GM12801 (cell line): ENCODE data around the gene UBE2O.

Experiments used
- TF ChIP-seq, protein P1 (sequence below): IDR thresholded peaks from one replicate; pipeline ENCODE4 v1.5.1; 2011; ENCODE audit warnings: control low read depth; ENCODE audit not compliant: insufficient read length; ENCODE audit errors: extremely low read depth

Gene UBE2O

GRCh38 chr17:76469991-76470739, 17.2 kb upstream of the UBE2O start:
- TF ChIP-seq, protein P1, sequence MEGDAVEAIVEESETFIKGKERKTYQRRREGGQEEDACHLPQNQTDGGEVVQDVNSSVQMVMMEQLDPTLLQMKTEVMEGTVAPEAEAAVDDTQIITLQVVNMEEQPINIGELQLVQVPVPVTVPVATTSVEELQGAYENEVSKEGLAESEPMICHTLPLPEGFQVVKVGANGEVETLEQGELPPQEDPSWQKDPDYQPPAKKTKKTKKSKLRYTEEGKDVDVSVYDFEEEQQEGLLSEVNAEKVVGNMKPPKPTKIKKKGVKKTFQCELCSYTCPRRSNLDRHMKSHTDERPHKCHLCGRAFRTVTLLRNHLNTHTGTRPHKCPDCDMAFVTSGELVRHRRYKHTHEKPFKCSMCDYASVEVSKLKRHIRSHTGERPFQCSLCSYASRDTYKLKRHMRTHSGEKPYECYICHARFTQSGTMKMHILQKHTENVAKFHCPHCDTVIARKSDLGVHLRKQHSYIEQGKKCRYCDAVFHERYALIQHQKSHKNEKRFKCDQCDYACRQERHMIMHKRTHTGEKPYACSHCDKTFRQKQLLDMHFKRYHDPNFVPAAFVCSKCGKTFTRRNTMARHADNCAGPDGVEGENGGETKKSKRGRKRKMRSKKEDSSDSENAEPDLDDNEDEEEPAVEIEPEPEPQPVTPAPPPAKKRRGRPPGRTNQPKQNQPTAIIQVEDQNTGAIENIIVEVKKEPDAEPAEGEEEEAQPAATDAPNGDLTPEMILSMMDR: no peak

DNA sequence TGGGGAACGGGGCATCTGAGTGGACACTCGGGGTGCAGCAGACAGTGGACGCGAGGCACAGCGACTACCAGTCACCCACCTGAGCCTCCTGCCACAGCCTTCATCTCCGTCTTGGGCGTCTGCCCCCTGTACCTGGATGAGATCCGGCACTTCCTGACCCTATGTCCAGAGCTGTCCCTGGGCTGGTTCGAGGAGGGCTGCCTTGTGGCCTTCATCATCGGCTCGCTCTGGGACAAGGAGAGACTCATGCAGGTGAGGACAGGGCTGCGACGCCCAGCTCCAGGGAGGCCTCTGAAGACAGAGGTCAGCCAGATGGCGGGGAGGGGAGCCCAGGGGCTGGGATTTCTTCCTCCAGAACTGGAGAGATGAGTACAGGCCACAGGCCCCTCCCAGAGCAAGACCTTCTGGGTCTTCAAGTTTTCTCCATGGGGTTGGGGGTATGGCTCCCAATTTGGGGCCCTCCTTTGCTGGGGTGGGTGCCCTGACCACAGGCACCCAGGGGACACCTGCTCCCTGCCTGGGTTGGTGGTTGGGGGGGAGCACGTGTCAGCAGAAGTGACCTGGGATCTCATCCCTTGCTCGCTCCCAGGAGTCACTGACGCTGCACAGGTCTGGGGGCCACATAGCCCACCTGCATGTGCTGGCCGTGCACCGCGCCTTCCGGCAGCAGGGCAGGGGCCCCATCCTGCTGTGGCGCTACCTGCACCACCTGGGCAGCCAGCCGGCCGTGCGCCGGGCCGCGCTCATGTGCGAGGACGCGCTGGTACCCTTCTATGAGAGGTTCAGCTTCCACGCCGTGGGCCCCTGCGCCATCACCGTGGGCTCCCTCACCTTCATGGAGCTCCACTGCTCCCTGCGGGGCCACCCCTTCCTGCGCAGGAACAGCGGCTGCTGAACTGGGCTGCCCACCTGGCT, 16.4 kb upstream of the UBE2O start:
- TF ChIP-seq, protein P1: no peak

DNA sequence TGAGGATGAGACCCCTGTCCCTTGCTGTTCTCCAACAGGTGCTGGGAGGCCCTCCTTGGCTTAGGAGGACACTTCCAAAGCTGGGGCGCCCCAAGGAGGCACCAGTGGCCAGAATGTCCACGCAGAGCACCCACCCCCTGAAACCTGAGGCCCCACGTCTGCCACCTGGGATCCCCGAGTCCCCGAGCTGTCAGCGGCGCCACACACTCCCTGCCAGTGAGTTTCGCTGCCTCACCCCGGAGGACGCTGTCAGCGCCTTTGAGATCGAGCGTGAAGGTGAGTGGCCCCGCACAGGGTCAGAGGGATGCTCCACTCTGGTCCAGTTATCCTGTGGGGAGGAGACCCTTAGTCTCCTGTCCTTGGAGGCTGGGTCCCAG, 15.7 kb upstream of the UBE2O start:
- TF ChIP-seq, protein P1: no peak

- TF ChIP-seq, protein P1: no peak
These were observed 15.1 kb upstream of the UBE2O start for GRCh38 chr17:76467809-76468633.

- TF ChIP-seq, protein P1: no peak
These were observed 14.4 kb upstream of the UBE2O start, which contains the start of gene AANAT for GRCh38 chr17:76467366-76467765. Gene AANAT, plus strand, starts transcription at chr17:76467603. Its CDS starts 1,144 bp downstream, at chr17:76468747.

- TF ChIP-seq, protein P1: no peak
These were observed 13.8 kb upstream of the UBE2O start for GRCh38 chr17:76466775-76467130.

DNA sequence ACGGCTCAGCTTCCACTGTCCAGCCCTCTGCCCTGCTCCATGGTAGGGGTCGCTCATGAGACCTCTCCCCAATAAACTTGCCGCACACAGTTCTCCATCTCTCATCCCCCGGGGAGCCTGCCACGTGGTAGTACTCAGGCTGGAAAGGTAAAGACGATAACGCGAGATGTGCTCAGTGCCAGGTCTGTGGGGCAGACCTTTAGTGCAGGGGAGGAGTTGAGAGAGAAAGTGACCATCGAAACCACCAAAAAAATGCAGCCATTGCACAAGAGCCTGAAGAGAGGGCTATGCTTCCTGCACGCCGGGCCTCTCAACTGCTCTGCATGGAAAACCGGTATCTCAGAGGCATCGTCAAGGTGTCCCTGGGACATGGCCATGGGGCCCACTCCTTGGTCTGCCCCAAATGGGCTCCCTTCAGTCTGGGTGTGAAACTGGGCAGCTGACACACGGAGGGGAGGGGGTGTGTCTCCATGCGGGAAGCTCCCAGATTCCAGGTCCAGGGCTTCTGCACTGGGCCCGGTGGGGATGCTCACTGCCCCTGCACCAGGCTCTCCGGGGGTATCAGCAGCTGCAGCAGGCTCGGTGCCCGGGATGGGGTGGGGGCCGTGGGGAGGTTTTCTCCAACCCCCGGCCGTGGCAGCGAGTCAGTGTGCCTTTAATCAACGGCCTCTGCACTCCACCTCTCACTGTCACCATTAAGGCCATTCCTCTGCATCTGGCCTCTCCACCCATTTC, 9.8 kb upstream of the UBE2O start:
- TF ChIP-seq, protein P1: no peak
